Effector CD4-positive, alpha-beta T cell (primary cell): Measurements from ENCODE around the gene PRIM1.
A peak's percentile ranks its signal among the peaks of the same experiment; 100 is the strongest.
"Not testable (repeated sequence)": the region's sequence is repeated elsewhere in the genome, so short reads cannot be mapped to it uniquely, and the experiment has no call there.

ENCODE experiments used
- DNase-seq: peaks from one replicate; pipeline ENCODE4 v3.0.0-alpha.2; 2020

Gene PRIM1

GRCh38 chr12:56716458-56716857 lies 35.7 kb downstream of the PRIM1 start:
- no peak for DNase-seq

DNA sequence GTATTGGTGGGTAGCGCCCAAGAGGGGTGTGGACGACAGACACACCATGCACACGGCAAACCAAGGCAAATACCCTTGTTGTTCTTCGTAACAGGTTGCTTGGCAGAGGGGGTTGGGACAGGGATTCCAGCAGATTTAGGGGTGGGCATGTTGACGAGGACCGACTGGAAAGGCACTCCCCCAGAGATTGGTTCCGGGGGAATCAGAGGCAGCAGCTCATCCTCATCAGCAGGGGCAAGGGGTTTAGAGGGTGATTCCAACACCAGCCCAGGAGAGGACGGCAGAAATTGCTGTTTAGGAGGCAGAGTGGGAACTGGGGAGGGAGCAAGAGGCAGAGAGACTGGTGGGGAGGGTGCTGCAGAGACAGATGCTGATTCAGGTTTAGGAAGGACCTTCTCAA lies 36.3 kb downstream of the PRIM1 start:
- DNase-seq, result no peak

GRCh38 chr12:56714431-56714929 lies 37.6 kb downstream of the PRIM1 start:
- DNase-seq, result no peak

GRCh38 chr12:56713345-56713744 lies 38.8 kb downstream of the PRIM1 start:
- DNase-seq, result no peak

GRCh38 chr12:56709759-56710376 lies 42.3 kb downstream of the PRIM1 start:
- no peak for DNase-seq

GRCh38 chr12:56704522-56704921 lies 47.6 kb downstream of the PRIM1 start:
- DNase-seq, result not testable (repeated sequence)

GRCh38 chr12:56699020-56699661 lies 53.0 kb downstream of the PRIM1 start:
- DNase-seq, result no peak

DNA sequence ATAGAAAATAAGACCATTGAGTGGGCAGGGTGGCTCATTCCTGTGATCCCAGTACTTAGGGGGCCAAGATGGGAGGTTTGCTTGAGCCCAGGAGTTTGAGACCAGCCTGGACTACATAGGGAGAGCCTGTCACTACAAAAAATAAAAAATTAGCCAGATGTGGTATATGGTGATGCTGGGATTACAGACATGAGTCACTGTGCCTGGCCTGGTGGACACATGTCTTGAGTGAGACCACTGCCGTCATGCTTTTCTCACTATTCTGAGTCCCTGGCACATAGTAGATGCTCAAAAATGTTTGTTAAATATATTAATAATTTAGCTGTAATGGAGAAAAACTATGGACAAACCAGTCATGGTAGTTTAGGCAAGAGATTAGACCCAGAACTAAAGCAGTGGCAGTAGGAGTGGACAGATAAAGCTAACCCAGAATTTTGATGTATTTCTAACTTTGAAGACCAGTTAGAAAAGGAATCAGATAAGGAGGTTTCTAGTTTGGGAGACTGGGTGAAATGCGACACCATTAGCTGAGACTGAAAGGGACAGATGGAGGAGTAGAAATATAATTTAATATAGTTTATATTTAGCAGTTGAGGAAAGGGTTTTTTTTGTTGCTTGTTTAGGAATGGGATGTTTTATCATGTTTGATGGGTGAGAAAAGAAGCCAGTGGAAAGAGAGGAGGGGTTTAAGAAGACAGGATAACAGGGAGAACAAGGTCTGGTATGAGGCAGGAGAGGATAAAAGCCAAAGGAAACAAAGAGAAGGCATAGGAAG lies 56.6 kb downstream of the PRIM1 start:
- DNase-seq, result no peak

DNA sequence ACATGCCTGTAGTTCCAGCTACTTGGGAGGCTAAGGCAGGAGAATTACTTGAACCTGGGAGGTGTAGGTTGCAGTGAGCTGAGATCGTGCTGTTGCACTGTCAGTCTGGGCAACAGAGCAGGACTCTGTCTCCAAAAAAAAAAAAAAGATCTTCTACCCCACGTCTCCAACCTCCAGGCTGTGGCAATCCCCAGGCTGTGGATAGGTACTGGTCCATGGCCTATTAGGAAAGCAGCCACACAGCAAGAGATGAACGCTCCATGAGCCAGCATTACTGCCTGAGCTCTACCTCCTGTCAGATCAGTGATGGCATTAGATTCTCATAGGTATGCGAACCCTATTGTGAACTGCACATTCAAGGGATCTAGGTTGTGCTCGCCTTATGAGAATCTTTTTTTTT lies 58.0 kb downstream of the PRIM1 start:
- DNase-seq, result no peak

GRCh38 chr12:56688846-56689109 lies 63.3 kb downstream of the PRIM1 start:
- no peak for DNase-seq

DNA sequence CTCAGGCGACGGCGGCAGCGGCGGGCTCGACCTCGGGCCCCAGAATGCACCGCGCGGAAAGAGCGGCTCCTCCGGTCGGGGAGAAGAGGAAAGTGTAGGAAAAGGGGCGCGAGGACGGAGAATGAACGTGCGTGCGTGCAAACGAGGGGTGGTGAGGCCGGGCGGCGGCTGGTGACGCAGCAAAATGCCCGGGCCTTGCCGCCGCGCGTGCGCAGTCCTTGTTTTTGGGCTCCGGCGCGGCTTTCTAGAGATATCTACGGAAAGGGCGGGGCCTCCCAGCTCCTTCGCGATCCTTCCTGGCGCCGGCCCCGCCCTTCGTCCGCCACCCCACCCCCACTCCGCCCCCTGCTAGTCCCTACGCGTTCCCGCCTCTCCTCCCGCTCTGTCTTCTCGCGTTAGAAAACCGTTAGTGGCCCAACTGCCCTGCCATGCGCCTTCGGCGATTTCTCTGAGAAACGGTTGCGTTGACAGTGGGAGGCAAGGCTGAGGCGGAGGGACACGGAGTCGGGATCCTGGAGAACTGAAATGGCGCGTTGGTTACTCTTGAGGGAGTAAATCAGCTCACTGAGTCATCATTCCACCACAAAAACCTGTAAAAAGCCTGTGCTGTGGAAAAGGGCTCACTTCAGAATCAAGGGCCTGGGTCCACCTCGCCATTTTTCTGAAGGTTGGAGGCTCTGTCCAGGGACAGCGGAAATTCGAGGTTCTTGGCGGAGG lies 63.8 kb downstream of the PRIM1 start, which contains the start of gene PTGES3:
Gene PTGES3 (minus strand): TSS at position 156 of the 717 bp plus-strand sequence. CDS start 285 bp downstream, outside the sequence.
- peak; percentile 95 for DNase-seq

DNA sequence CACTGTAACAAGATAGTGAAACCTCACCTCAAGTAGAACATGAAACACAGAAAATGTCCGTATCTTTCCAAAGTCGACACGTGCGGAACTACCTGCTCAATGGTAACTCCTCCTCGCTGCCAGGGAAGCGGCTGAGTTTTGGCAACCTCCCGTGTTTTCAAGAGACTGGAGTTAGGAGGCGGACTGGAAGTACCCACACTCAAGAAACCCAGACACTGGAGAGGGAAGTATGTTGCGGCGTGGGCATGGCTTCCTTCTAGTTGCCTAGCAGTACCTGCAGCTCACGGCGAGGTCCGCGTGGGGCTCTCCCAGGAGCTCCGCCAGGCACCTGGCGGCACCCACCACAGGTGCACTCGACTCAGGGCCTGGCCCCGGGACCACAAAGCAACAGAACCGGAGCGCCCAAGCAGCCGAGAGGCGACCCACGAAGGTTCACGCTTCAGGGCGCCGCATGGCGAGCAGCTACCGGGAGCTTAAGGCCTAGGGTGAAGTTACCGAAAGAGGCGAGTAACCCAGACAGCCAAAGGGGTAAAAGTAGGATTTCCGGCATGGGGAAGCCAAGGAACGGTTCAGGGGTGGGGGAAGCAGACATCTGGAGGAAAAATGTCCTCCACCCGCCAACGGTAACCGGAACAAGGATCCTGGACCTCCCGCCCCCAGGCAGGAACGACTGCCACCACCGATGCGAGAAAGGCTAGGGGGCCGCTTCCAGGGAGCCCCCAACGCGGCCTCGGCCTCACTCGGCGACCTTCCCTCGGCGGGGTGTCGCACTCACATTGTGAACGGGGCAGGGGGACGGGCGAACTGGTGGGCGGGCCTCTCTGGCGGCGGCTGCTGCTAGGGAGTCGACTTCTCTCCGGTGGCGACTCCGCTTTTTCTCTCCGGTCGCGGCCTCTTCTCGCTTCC lies 64.6 kb downstream of the PRIM1 start:
- DNase-seq, result peak; percentile 57

- no peak for DNase-seq
Measured at GRCh38 chr12:56684745-56685359, 67.3 kb downstream of the PRIM1 start.

DNA sequence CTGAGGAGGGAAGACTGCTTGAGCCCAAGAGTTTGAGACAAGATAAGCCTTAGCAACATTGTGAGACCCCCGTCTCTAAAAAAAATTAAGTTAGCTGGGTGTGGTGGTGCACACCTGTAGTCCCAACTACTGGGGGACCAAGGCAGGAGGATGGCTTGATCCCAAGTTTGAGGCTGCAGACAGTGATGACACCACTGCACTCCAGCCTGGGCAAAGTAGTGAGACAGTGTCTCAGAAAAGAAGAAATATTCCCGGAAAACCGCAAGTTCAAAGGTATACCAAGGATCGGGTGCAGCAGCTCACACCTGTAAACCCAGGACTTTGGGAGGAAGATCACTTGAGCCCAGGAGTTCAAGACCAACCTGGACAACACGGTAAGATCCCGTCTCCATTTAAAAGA lies 69.8 kb downstream of the PRIM1 start:
- no peak for DNase-seq
